H54 (cell line): ENCODE data around the gene NPHP4.
"Not testable (repeated sequence)": the region's sequence is repeated elsewhere in the genome, so short reads cannot be mapped to it uniquely, and the experiment has no call there.

ENCODE experiments used
- DNase-seq: peaks from one replicate; pipeline ENCODE4 v3.0.0; 2011; ENCODE audit warnings: low spot score, mixed read lengths; ENCODE audit not compliant: insufficient read length
- FAIRE-seq: peaks from 3 replicates; lab custom pipeline; 2011; peaks lifted over from hg19 to GRCh38; lab: Jason Lieb, UNC
- POLR2A ChIP-seq: IDR thresholded peaks from 2 replicates; pipeline ENCODE4 v1.6.1; 2011; ENCODE audit warnings: low read depth, mild to moderate bottlenecking, low read length

NPHP4 gene

GRCh38 chr1:6030132-6030531, 37.9 kb upstream of the NPHP4 start:
- no peak for TF ChIP-seq POLR2A
- DNase-seq (no peak), FAIRE-seq (no peak)

DNA sequence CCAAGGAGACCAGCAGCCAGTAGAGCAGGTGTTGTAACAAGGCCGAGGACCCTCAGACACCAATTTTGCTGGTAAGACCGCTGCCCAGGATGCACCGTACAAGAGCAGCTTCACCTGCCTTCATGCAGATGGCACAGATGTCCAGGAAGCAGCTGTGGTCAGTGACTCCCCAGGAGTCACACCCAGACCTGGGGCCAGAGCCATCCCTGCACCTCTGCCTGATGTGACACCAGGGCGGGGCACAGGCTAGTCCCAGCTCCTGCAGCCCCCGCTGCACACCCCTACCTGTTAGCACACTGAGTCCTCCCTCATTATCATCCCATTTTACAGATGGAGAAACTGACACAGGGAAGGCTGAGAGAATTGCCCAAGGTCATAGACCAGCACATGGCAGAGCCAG, 37.1 kb upstream of the NPHP4 start:
- TF ChIP-seq POLR2A = no peak
- FAIRE-seq (no peak), DNase-seq (no peak)

DNA sequence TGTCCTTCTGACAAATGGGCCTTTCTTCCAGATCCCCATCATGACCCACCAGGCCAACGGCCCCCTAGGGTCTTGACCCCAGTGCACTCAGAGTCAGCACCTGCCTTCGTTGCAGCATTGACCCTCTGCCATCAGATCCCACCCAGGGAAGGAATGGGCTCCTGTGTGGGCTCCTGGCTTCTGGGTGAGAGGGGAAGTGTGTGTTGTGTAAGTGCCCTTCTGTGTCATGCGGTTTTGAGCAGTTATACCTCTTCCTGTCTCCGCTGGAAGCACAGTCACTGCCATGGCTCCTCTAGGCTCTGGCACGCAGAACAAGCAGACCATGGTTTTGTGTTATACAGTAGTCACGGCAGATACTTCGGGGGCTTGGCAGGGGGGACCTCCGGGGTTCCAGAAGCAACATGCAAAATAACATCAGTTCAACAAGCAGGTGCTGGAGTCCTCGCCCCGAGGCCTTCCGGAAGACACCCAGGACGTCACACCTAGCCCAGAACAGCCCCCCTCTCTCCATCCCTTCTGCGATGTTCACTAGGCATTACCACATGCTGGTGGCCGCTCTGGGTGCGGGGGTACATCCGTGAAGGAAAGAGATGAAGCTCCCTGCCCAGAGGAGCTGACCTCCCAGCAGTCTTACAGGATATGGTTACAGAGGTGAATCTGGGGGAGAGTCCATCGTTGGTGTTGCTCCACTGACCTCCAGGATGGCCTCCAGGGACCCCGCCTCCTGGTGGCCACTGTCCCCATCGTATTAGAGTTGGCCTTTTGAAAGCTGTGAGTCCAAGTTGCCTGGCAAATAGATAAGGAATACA, 36.0 kb upstream of the NPHP4 start:
- no peak for DNase-seq
- FAIRE-seq = no peak
- TF ChIP-seq POLR2A = no peak

- no peak for TF ChIP-seq POLR2A
- no peak for DNase-seq
- no peak for FAIRE-seq
Observed at GRCh38 chr1:6027591-6027990, 35.4 kb upstream of the NPHP4 start.

- FAIRE-seq = no peak
- no peak for DNase-seq
- no peak for TF ChIP-seq POLR2A
Observed at GRCh38 chr1:6026095-6026809, 34.0 kb upstream of the NPHP4 start.

DNA sequence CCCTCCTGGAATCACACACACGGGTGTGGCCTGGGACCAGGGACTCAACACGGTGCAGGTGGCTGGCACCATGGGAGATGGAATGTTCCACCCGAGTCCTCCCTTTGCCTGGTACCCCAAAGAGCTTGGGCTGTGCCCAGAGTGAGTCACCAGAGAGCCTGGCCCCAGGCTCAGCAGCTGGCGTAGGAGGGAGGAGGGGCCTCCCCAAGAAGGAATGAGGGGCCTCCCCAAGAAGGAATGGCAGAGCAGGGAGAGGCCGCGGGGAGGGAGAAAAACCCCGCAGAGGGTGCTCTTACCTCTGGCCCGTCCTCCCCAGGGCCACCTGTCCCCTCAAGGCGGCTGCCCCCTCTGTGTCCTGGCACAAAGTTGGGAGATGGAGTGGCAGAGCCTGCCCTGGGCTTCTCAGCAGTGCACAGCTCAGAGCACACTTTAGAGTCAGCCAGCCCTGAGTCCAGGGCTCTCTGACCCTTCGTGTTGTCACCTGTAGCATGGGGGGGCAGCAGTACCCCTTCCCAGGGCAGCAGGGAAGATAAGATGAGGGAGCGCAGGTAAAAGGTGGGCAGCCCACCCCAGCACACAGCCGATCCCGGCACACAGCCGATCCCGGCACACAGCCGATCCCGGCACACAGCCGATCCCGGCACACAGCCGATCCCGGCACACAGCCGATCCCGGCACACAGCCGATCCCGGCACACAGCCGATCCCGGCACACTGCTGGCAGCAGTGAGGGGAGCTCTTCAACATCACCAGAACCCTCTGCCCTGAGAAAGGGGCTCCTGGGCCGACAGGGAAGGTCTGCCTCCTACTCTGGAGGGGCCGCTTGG, 33.3 kb upstream of the NPHP4 start:
- DNase-seq = peak; percentile 64
- no peak for FAIRE-seq
- TF ChIP-seq POLR2A = no peak

DNA sequence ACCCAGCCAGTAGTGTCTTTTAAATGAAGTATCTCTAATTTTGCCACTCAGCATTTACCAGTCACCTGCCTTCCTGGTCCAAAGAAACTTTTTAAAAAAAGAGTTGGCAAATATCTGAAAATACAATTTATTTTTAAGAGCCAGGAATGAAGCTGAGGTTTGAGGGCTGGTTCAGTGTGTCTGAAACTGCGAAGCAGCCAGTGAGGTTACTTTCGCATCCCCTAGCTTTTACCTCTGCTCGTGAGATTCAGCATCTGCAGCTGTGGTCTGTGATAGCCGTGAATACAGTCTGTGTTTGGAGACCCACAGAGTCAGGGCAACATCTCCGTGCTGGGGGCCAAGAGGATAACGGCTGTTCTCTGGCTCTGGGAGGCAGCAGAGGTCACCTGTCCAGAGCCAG, 32.2 kb upstream of the NPHP4 start:
- DNase-seq = no peak
- FAIRE-seq = no peak
- no peak for TF ChIP-seq POLR2A

DNA sequence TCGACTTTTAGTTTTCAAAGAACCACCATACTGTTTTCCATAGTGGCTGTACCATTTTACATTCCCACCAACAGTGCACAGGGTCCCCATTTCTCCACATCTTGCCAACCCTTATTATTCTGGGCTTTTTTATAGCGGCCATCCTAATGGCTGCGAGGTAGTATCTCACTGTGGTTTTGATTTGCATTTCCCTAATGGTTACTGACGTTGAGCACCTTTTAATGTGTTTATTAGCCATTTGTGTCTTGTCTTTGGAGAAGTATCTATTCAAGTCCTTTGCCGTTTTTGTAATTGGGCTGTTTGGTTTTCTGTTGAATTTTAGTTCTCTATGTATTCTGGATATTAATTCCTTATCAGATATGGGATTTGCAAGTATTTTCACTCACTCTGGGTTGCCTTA, 31.1 kb upstream of the NPHP4 start:
- DNase-seq = no peak
- no peak for TF ChIP-seq POLR2A
- no peak for FAIRE-seq

GRCh38 chr1:6022193-6022592, 30.0 kb upstream of the NPHP4 start:
- FAIRE-seq = no peak
- no peak for DNase-seq
- TF ChIP-seq POLR2A = no peak

DNA sequence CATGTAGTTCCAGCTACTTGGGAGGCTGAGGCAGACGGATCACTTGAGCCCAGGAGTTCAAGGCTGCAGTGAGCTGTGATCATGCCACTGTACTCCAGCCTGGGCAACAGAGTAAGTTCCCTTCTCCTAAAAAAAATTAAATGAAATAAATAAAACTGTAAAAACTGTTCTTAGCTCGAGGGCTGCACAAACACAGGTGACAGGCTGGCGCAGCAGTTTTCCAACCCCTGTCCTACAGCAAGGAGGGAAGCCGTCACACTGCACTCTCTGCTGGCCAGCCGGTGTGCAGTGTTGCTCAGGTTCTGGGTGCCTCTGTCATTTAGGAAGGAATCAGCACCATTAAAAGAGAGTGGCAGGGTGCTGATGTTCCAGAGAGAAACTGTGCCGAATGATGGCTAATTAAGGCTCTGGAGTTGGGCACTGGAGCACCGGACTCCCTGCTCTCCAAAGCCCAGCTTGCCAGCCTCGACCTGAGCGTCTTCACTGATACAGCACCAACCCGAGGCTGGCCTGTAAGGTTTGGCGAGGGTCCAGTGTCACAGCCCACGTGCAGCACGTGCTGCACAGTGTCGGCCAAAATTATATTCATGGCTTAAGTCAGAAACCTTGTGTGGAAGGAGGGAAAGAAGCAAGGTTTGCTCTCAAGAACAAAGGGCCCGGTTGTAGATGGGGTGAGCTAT, 27.1 kb upstream of the NPHP4 start:
- FAIRE-seq = no peak
- no peak for DNase-seq
- no peak for TF ChIP-seq POLR2A

GRCh38 chr1:6017654-6018053, 25.4 kb upstream of the NPHP4 start:
- FAIRE-seq, DNase-seq: not testable (repeated sequence)

DNA sequence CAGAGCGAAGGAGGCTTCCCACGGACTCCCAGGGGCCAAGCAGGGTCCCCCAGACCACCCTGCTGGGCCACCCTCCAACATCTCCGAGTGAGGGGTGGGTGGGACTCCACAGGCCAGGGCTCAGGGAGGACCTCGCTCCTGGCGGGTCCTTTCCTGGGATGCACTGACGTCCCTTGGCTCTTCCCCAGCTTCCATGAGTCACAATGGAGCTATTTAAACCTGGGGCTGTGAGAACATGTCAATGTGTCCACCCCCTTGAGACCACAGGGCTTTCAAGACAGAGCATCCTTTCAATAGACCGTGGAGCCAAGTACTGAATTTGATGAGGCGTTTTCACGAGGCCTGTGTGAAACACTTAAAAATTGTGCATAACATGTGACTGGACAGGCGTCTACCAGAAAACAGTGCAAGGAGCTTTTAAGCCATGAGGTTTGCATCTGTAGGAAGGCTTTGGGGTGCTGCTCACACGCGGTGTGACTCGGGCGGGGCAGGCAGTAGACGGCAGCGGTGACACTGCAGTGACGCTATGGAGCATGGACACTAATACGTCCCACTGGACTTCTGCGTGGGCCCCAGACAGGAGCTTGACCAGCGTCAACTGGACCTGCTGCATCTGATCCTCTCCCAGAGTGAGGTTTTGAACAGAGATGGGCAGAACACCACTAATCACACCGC, 24.1 kb upstream of the NPHP4 start:
- peak; percentile 67 for DNase-seq

GRCh38 chr1:6014130-6014999, 22.1 kb upstream of the NPHP4 start:
- TF ChIP-seq POLR2A = no peak
- FAIRE-seq (no peak), DNase-seq (no peak)

More for the DNA sequence above, 24.1 kb upstream of the NPHP4 start:
- TF ChIP-seq POLR2A = no peak
- no peak for FAIRE-seq
